ENCODE results near the gene LACTB.

LACTB gene

DNA sequence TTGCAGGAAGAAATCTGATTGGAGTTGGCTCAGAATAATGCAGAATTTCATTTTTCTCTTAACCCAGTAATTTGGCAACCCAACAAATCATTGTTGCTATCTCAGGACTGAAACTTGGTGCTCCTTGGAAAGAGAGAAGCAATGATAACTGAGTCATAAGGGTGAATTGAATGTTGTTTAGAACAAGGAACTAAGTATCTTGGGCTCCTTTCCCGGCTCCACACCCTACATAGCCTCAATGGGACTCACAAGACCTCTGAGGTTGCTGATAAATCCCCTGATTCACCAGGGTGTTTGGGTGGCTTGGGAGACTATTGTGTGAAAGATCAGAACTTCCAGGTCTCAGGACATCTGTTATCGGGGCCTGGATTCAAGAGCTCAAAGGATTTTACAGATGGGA lies 60.0 kb downstream of the LACTB start:
- DNase-seq = no peak

- DNase-seq = no peak
These were observed 63.5 kb downstream of the LACTB start for GRCh38 chr15:63185206-63185605.

DNA sequence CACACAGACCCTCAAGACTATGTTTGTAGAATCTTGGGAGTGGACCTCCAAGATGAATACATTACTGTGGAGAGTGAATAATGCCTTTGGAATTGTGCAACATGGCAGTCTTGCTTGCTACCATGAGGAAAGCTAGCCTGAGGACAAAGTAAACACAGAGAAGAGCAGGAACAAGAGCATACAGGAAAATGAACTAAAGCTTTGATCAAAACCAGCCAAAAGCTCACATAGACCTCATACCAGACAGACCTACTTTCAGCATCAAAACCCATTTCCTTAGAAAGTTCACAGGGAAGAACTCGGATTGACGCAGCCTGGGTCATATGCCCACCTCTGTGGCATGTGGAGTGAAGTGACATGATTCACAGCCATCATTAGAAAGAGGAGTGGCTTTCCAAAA lies 64.4 kb downstream of the LACTB start:
- DNase-seq = no peak

- no peak for DNase-seq
These were observed 66.0 kb downstream of the LACTB start for GRCh38 chr15:63187589-63188226.

- peak; percentile 65 for DNase-seq
These were observed 66.7 kb downstream of the LACTB start for GRCh38 chr15:63188247-63188925.

DNA sequence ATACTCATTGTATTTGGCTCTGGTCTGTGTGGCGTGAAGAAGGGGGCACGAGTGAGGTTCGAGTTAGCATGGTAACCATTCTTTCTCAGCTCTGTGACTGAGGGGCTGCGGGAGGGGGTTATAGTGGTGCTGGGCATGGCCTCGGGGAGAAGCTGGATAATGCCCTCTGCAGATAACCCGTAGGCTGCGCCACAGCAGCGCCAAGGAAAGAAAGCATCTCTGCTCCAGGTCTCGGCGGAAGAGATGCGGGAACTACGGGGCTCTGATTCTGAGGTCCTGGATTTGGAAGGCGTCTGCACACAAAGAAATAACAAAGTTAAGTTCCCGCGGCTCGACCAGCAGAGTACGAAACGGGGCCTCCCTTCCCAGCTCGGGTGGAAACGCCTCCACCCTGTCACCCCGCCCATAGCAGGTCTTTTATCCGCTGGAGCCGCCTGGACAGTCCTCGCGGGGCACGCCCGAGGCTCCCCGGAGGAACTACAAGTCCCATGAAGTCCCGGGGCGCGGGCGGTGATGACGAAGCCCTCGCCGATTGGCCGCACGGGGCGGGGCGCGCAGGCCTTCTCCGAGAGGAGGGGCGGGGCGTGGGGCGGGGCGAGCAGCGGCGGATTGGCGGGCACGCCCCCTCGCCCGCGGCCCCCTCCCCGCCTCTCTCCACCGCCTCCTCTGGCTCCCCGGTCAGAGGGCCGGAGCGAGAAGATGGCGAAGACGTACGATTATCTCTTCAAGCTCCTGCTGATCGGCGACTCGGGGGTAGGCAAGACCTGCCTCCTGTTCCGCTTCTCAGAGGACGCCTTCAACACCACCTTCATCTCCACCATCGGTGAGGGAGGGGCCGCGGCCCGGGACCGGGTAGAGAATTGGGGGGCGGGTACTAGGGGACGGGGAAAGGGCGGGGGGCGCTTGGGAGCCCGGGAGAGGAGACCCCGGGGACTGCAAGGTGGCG lies 67.5 kb downstream of the LACTB start, which contains the start of gene RAB8B:
RAB8B (plus strand) TSS at position 681 of the 946 bp plus-strand sequence; CDS start at position 700, 19 bp downstream.
- peak; percentile 96 for DNase-seq

- DNase-seq = no peak
These were observed 68.5 kb downstream of the LACTB start for GRCh38 chr15:63189941-63190768.

- no peak for DNase-seq
These were observed 69.3 kb downstream of the LACTB start for GRCh38 chr15:63190769-63191649.

Data from midbrain (tissue), 1 donor.